ENCODE data around the gene TUBGCP6.

DNA sequence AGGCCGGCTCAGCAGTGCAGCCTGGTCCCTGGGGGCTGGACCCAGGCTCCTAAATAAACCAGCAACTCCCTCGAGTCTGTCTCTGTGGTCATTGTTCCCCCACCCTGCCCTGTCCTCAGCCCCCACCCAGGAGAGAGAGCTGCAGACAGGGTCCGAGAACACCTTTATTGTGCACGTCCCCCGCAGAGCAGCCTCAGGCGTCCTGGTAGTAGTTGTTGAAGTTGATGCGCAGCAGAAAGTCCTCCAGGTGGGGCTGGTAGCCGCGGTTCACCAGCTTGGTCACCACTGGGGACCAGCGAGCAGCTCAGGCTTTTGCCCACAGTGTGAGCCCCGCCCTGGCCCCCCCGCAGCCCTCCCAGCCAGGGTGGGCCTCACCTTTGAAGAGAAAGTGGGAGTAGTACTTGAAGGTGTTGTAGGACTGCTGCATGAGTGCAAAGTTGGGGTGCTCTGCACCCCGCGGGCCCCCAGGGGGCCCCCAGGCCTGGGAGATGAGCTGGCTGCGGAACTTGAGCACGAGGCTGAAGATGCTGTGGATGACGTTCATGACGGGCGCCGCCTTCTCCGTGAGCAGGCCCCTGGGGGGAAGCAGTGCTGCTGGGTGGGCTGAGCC is 27.2 kb downstream of the TUBGCP6 start:
- TF ChIP-seq, protein P1, sequence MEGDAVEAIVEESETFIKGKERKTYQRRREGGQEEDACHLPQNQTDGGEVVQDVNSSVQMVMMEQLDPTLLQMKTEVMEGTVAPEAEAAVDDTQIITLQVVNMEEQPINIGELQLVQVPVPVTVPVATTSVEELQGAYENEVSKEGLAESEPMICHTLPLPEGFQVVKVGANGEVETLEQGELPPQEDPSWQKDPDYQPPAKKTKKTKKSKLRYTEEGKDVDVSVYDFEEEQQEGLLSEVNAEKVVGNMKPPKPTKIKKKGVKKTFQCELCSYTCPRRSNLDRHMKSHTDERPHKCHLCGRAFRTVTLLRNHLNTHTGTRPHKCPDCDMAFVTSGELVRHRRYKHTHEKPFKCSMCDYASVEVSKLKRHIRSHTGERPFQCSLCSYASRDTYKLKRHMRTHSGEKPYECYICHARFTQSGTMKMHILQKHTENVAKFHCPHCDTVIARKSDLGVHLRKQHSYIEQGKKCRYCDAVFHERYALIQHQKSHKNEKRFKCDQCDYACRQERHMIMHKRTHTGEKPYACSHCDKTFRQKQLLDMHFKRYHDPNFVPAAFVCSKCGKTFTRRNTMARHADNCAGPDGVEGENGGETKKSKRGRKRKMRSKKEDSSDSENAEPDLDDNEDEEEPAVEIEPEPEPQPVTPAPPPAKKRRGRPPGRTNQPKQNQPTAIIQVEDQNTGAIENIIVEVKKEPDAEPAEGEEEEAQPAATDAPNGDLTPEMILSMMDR (IDR thresholded peaks at IDR 0.05; ENCODE audit: borderline replicate concordance, extremely low read depth, low read length, poor library complexity, severe bottlenecking): no peak
- TF ChIP-seq EZH2 (IDR thresholded peaks at IDR 0.05; ENCODE audit: borderline replicate concordance, low read depth, low read length, severe bottlenecking): no peak
